WTC11 (cell line): Measurements from ENCODE around the gene B4GALT6. TPM values are rescaled to one million over a fixed set of nuclear protein-coding genes. Genes with fewer than 3 reads are reported as not detected.

Source experiments
- ATAC-seq: fragments of 200-7000 bp; cut with Tn5 transposase; 2 replicates; pipeline ENCODE4 v1.10.0; 2021; ENCODE audit warnings: mild to moderate bottlenecking, moderate library complexity
- CTCF ChIA-PET: fragments of 300-600 bp; sonication (Branson Sonifier 250); formaldehyde crosslinking; loops from one replicate; lab custom pipeline; 2021; ENCODE audit warnings: antibody characterized with exemption; lab: Charles Lee
- POLR2A ChIA-PET: fragments of 350-600 bp; sonication (Branson Sonifier 250); formaldehyde crosslinking; loops from one replicate; lab custom pipeline; 2021; ENCODE audit warnings: antibody characterized with exemption; lab: Charles Lee
- DNase-seq: peaks from one replicate; pipeline ENCODE4 v3.0.0; 2021; ENCODE audit warnings: low spot score
- H3K27ac Mint-ChIP-seq: 2 replicates; pipeline ENCODE4 v1.8.0; 2021; ENCODE audit warnings: mixed read lengths
- H3K27me3 Mint-ChIP-seq: 2 replicates; pipeline ENCODE4 v1.8.0; 2021; ENCODE audit warnings: low read depth, mild to moderate bottlenecking, moderate library complexity, mixed read lengths
- H3K36me3 Mint-ChIP-seq: 2 replicates; pipeline ENCODE4 v1.8.0; 2021; ENCODE audit warnings: mixed read lengths
- H3K4me1 Mint-ChIP-seq: 2 replicates; pipeline ENCODE4 v1.8.0; 2022; ENCODE audit warnings: mixed read lengths
- H3K4me3 Mint-ChIP-seq: 2 replicates; pipeline ENCODE4 v1.8.0; 2021; ENCODE audit warnings: mild to moderate bottlenecking, moderate library complexity, mixed read lengths
- H3K9me3 Mint-ChIP-seq: 2 replicates; pipeline ENCODE4 v1.8.0; 2021; ENCODE audit warnings: mixed read lengths
- CREB1 ChIP-seq: sonication (generic); formaldehyde crosslinking; IDR thresholded peaks from 2 replicates; pipeline ENCODE4 v1.8.0; 2023; ENCODE audit warnings: mild to moderate bottlenecking, missing genetic modification reagents
- EMX1 ChIP-seq: fragments of 250-450 bp; sonication (Bioruptor Pico); IDR thresholded peaks from 2 replicates; pipeline ENCODE4 v1.8.0; 2021; ENCODE audit warnings: mild to moderate bottlenecking
- JAZF1 ChIP-seq: fragments of 250-450 bp; sonication (Bioruptor Pico); IDR thresholded peaks from 2 replicates; pipeline ENCODE4 v1.9.0; 2021; ENCODE audit warnings: moderate library complexity, mild to moderate bottlenecking, inconsistent platforms
- NR3C1 ChIP-seq: sonication (generic); formaldehyde crosslinking; conservative IDR thresholded peaks from 2 replicates; pipeline ENCODE4 v1.8.1; 2023; ENCODE audit warnings: low read depth, mild to moderate bottlenecking, missing genetic modification reagents
- ZNF232 ChIP-seq: sonication (generic); formaldehyde crosslinking; IDR thresholded peaks from 2 replicates; pipeline ENCODE4 v1.8.0; 2022; ENCODE audit warnings: mild to moderate bottlenecking, missing genetic modification reagents
- ZNF263 ChIP-seq: sonication (generic); formaldehyde crosslinking; IDR thresholded peaks from 2 replicates; pipeline ENCODE4 v1.8.1; 2022; ENCODE audit warnings: low read depth, mild to moderate bottlenecking, moderate library complexity, missing genetic modification reagents
- total RNA-seq: library from RNA; stranded (reverse); gene quantifications from 3 replicates; pipeline ENCODE4 v1.2.3, GENCODE V29; 2021
- TF ChIP-seq, protein P1 (sequence below): fragments of 250-450 bp; sonication (Bioruptor Pico); IDR thresholded peaks from 2 replicates; pipeline ENCODE4 v2.1.2; 2022; ENCODE audit warnings: mild to moderate bottlenecking, moderate library complexity
- TF ChIP-seq, protein P2 (sequence below): sonication (generic); formaldehyde crosslinking; IDR thresholded peaks from 2 replicates; pipeline ENCODE4 v1.8.0; 2023; ENCODE audit warnings: missing genetic modification reagents, mild to moderate bottlenecking, borderline replicate concordance
- TF ChIP-seq, protein P3 (sequence below): sonication (generic); formaldehyde crosslinking; IDR thresholded peaks from 2 replicates; pipeline ENCODE4 v1.8.0; 2022; ENCODE audit warnings: mild to moderate bottlenecking, missing genetic modification reagents
- TF ChIP-seq, protein P4 (sequence below): fragments of 250-450 bp; sonication (Bioruptor Pico); IDR thresholded peaks from 2 replicates; pipeline ENCODE4 v1.9.0; 2021; ENCODE audit warnings: mild to moderate bottlenecking, borderline replicate concordance
- TF ChIP-seq, protein P5 (sequence below): sonication (generic); formaldehyde crosslinking; IDR thresholded peaks from 2 replicates; pipeline ENCODE4 v1.8.0; 2022; ENCODE audit warnings: missing genetic modification reagents
- TF ChIP-seq, protein P6 (sequence below): sonication (generic); formaldehyde crosslinking; IDR thresholded peaks from 2 replicates; pipeline ENCODE4 v1.8.0; 2022; ENCODE audit warnings: mild to moderate bottlenecking, missing genetic modification reagents
- TF ChIP-seq, protein P7 (sequence below): sonication (generic); formaldehyde crosslinking; IDR thresholded peaks from 2 replicates; pipeline ENCODE4 v1.8.0; 2022; ENCODE audit warnings: mild to moderate bottlenecking, missing genetic modification reagents
- TF ChIP-seq, protein P8 (sequence below): sonication (generic); formaldehyde crosslinking; IDR thresholded peaks from 2 replicates; pipeline ENCODE4 v1.8.0; 2023; ENCODE audit warnings: mild to moderate bottlenecking, missing genetic modification reagents

The B4GALT6 gene
- total RNA-seq, 1 experiment from 2014 or later = 50.6 TPM

DNA sequence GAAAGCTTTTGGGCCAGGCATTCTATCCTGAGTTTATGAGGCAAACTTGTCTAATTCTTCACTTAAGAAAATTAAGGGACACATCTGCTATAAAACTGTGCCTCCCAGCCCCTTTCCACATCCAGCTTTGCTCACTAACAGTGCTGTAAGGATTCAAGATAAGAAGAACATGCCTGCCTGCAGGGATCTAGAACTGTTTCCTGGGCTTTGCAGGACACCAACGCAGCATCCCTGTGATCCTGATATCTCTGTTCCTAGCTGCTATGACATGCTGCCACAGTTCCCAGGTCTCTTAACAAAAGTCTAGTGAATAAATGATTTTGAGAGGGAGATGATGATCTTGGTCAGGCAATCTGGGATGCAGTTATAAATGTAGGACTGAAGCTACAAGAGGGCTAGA lies 12.4 kb downstream of the B4GALT6 start:
- ChIA-PET POLR2A (no interaction called here), CTCF (interaction anchor here (0.9 to 1.1 kb wide), 2 partner anchors 50 to 61 kb away, joined by 3 to 4 read pairs; no protein-coding TSS in a partner anchor)
- H3K4me3 Mint-ChIP-seq = no peak overlapping the region
- TF ChIP-seq NR3C1 (CRISPR knock-in tag) (no peak), ZNF232 (CRISPR knock-in tag) (no peak), CREB1 (CRISPR knock-in tag) (no peak), EMX1 (CRISPR knock-in tag) (no peak), ZNF263 (CRISPR knock-in tag) (no peak)
- TF ChIP-seq, protein P1, sequence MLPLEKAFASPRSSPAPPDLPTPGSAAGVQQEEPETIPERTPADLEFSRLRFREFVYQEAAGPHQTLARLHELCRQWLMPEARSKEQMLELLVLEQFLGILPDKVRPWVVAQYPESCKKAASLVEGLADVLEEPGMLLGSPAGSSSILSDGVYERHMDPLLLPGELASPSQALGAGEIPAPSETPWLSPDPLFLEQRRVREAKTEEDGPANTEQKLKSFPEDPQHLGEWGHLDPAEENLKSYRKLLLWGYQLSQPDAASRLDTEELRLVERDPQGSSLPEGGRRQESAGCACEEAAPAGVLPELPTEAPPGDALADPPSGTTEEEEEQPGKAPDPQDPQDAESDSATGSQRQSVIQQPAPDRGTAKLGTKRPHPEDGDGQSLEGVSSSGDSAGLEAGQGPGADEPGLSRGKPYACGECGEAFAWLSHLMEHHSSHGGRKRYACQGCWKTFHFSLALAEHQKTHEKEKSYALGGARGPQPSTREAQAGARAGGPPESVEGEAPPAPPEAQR (CRISPR knock-in tag) = no peak
- TF ChIP-seq, protein P2, sequence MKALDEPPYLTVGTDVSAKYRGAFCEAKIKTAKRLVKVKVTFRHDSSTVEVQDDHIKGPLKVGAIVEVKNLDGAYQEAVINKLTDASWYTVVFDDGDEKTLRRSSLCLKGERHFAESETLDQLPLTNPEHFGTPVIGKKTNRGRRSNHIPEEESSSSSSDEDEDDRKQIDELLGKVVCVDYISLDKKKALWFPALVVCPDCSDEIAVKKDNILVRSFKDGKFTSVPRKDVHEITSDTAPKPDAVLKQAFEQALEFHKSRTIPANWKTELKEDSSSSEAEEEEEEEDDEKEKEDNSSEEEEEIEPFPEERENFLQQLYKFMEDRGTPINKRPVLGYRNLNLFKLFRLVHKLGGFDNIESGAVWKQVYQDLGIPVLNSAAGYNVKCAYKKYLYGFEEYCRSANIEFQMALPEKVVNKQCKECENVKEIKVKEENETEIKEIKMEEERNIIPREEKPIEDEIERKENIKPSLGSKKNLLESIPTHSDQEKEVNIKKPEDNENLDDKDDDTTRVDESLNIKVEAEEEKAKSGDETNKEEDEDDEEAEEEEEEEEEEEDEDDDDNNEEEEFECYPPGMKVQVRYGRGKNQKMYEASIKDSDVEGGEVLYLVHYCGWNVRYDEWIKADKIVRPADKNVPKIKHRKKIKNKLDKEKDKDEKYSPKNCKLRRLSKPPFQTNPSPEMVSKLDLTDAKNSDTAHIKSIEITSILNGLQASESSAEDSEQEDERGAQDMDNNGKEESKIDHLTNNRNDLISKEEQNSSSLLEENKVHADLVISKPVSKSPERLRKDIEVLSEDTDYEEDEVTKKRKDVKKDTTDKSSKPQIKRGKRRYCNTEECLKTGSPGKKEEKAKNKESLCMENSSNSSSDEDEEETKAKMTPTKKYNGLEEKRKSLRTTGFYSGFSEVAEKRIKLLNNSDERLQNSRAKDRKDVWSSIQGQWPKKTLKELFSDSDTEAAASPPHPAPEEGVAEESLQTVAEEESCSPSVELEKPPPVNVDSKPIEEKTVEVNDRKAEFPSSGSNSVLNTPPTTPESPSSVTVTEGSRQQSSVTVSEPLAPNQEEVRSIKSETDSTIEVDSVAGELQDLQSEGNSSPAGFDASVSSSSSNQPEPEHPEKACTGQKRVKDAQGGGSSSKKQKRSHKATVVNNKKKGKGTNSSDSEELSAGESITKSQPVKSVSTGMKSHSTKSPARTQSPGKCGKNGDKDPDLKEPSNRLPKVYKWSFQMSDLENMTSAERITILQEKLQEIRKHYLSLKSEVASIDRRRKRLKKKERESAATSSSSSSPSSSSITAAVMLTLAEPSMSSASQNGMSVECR = no peak
- TF ChIP-seq, protein P3, sequence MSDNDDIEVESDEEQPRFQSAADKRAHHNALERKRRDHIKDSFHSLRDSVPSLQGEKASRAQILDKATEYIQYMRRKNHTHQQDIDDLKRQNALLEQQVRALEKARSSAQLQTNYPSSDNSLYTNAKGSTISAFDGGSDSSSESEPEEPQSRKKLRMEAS (CRISPR knock-in tag) = no peak
- TF ChIP-seq, protein P4, sequence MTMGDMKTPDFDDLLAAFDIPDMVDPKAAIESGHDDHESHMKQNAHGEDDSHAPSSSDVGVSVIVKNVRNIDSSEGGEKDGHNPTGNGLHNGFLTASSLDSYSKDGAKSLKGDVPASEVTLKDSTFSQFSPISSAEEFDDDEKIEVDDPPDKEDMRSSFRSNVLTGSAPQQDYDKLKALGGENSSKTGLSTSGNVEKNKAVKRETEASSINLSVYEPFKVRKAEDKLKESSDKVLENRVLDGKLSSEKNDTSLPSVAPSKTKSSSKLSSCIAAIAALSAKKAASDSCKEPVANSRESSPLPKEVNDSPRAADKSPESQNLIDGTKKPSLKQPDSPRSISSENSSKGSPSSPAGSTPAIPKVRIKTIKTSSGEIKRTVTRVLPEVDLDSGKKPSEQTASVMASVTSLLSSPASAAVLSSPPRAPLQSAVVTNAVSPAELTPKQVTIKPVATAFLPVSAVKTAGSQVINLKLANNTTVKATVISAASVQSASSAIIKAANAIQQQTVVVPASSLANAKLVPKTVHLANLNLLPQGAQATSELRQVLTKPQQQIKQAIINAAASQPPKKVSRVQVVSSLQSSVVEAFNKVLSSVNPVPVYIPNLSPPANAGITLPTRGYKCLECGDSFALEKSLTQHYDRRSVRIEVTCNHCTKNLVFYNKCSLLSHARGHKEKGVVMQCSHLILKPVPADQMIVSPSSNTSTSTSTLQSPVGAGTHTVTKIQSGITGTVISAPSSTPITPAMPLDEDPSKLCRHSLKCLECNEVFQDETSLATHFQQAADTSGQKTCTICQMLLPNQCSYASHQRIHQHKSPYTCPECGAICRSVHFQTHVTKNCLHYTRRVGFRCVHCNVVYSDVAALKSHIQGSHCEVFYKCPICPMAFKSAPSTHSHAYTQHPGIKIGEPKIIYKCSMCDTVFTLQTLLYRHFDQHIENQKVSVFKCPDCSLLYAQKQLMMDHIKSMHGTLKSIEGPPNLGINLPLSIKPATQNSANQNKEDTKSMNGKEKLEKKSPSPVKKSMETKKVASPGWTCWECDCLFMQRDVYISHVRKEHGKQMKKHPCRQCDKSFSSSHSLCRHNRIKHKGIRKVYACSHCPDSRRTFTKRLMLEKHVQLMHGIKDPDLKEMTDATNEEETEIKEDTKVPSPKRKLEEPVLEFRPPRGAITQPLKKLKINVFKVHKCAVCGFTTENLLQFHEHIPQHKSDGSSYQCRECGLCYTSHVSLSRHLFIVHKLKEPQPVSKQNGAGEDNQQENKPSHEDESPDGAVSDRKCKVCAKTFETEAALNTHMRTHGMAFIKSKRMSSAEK (CRISPR knock-in tag) = no peak
- H3K36me3 Mint-ChIP-seq = no peaks in the 10 kb centered on the region
- no peak for ATAC-seq
- no peak overlapping the region for H3K27ac Mint-ChIP-seq
- no peak for DNase-seq
- H3K27me3 Mint-ChIP-seq = no peaks in the 10 kb centered on the region
- 0 out of 2 replicates have a peak, but pooled peaks cover 4% of the 10 kb centered on the region for H3K9me3 Mint-ChIP-seq
- peaks cover 27% of the 10 kb centered on the region for H3K4me1 Mint-ChIP-seq

DNA sequence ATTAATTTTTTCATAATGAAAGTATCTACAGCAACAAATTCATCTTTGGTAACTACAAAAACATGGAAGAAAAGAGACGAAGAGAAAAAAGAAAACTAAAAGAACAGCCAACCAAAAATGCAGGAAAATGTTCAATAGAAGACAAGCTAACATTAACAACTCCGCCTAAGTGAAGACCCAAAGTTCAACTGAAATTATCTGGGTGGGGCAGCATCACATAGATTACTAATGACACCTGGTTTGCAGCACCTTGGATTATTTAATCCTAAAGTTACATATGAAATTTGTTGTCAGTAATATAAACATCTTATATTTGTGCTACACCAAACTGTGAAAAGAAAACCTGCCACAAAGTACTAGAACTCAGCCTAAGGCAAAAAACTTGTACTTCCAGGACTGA lies 14.8 kb downstream of the B4GALT6 start:
- Mint-ChIP-seq H3K36me3 (peaks cover 7% of the 10 kb centered on the region), H3K27me3 (no peaks in the 10 kb centered on the region), H3K4me1 (peaks cover 11% of the 10 kb centered on the region), H3K4me3 (no peak overlapping the region), H3K27ac (no peak overlapping the region), H3K9me3 (0 out of 2 replicates have a peak, but pooled peaks cover 4% of the 10 kb centered on the region)
- CTCF ChIA-PET = interaction anchor here (1.8 kb wide), 1 partner anchor 9 kb away, joined by 9 read pairs; no protein-coding TSS in a partner anchor
- DNase-seq = no peak
- no peak for ATAC-seq
- POLR2A ChIA-PET = no interaction called here
- TF ChIP-seq, protein P5, sequence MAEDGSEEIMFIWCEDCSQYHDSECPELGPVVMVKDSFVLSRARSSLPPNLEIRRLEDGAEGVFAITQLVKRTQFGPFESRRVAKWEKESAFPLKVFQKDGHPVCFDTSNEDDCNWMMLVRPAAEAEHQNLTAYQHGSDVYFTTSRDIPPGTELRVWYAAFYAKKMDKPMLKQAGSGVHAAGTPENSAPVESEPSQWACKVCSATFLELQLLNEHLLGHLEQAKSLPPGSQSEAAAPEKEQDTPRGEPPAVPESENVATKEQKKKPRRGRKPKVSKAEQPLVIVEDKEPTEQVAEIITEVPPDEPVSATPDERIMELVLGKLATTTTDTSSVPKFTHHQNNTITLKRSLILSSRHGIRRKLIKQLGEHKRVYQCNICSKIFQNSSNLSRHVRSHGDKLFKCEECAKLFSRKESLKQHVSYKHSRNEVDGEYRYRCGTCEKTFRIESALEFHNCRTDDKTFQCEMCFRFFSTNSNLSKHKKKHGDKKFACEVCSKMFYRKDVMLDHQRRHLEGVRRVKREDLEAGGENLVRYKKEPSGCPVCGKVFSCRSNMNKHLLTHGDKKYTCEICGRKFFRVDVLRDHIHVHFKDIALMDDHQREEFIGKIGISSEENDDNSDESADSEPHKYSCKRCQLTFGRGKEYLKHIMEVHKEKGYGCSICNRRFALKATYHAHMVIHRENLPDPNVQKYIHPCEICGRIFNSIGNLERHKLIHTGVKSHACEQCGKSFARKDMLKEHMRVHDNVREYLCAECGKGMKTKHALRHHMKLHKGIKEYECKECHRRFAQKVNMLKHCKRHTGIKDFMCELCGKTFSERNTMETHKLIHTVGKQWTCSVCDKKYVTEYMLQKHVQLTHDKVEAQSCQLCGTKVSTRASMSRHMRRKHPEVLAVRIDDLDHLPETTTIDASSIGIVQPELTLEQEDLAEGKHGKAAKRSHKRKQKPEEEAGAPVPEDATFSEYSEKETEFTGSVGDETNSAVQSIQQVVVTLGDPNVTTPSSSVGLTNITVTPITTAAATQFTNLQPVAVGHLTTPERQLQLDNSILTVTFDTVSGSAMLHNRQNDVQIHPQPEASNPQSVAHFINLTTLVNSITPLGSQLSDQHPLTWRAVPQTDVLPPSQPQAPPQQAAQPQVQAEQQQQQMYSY (CRISPR knock-in tag) = no peak
- TF ChIP-seq, protein P6, sequence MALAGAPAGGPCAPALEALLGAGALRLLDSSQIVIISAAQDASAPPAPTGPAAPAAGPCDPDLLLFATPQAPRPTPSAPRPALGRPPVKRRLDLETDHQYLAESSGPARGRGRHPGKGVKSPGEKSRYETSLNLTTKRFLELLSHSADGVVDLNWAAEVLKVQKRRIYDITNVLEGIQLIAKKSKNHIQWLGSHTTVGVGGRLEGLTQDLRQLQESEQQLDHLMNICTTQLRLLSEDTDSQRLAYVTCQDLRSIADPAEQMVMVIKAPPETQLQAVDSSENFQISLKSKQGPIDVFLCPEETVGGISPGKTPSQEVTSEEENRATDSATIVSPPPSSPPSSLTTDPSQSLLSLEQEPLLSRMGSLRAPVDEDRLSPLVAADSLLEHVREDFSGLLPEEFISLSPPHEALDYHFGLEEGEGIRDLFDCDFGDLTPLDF (CRISPR knock-in tag) = no peak
- TF ChIP-seq, protein P7, sequence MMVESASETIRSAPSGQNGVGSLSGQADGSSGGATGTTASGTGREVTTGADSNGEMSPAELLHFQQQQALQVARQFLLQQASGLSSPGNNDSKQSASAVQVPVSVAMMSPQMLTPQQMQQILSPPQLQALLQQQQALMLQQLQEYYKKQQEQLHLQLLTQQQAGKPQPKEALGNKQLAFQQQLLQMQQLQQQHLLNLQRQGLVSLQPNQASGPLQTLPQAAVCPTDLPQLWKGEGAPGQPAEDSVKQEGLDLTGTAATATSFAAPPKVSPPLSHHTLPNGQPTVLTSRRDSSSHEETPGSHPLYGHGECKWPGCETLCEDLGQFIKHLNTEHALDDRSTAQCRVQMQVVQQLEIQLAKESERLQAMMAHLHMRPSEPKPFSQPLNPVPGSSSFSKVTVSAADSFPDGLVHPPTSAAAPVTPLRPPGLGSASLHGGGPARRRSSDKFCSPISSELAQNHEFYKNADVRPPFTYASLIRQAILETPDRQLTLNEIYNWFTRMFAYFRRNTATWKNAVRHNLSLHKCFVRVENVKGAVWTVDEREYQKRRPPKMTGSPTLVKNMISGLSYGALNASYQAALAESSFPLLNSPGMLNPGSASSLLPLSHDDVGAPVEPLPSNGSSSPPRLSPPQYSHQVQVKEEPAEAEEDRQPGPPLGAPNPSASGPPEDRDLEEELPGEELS (CRISPR knock-in tag) = no peak
- no peak for TF ChIP-seq JAZF1
- TF ChIP-seq, protein P8, sequence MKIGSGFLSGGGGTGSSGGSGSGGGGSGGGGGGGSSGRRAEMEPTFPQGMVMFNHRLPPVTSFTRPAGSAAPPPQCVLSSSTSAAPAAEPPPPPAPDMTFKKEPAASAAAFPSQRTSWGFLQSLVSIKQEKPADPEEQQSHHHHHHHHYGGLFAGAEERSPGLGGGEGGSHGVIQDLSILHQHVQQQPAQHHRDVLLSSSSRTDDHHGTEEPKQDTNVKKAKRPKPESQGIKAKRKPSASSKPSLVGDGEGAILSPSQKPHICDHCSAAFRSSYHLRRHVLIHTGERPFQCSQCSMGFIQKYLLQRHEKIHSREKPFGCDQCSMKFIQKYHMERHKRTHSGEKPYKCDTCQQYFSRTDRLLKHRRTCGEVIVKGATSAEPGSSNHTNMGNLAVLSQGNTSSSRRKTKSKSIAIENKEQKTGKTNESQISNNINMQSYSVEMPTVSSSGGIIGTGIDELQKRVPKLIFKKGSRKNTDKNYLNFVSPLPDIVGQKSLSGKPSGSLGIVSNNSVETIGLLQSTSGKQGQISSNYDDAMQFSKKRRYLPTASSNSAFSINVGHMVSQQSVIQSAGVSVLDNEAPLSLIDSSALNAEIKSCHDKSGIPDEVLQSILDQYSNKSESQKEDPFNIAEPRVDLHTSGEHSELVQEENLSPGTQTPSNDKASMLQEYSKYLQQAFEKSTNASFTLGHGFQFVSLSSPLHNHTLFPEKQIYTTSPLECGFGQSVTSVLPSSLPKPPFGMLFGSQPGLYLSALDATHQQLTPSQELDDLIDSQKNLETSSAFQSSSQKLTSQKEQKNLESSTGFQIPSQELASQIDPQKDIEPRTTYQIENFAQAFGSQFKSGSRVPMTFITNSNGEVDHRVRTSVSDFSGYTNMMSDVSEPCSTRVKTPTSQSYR = no peak
